Liver (tissue), 9 donors: ENCODE data around the gene ALKBH4. TPM values are rescaled to one million over a fixed set of nuclear protein-coding genes. Genes with fewer than 3 reads are reported as not detected.

Source experiments
- DNase-seq: peaks from one replicate; pipeline ENCODE4 v3.0.0-alpha.2; 2017; ENCODE audit warnings: low spot score
- H3K27ac ChIP-seq, 2 donors: one replicate each; pipeline ENCODE4 v1.7.0; 2013; ENCODE audit warnings: inconsistent platforms in 2 of 2, low read length in 2 of 2, control low read depth in 1 of 2, low read depth in 1 of 2, mild to moderate bottlenecking in 1 of 2
- H3K27me3 ChIP-seq, 4 donors: one replicate each; pipeline versions ENCODE4 v1.6.1 to v1.7.0; 2013; ENCODE audit warnings: low read length in 3 of 4, inconsistent platforms in 1 of 4, mild to moderate bottlenecking in 1 of 4, moderate library complexity in 1 of 4; ENCODE audit not compliant: control insufficient read depth in 4 of 4, insufficient read depth in 4 of 4
- H3K36me3 ChIP-seq, 4 donors: one replicate each; pipeline versions ENCODE4 v1.6.1 to v1.7.0; 2013; ENCODE audit warnings: low read length in 3 of 4, mild to moderate bottlenecking in 3 of 4, low read depth in 1 of 4, moderate library complexity in 1 of 4; ENCODE audit not compliant: control insufficient read depth in 4 of 4, insufficient read depth in 3 of 4
- H3K4me1 ChIP-seq, 4 donors: one replicate each; pipeline versions ENCODE4 v1.6.1 to v1.7.0; 2013; ENCODE audit warnings: low read length in 3 of 4, mild to moderate bottlenecking in 3 of 4, moderate library complexity in 1 of 4; ENCODE audit not compliant: control insufficient read depth in 4 of 4, insufficient read depth in 4 of 4
- H3K4me3 ChIP-seq, 3 donors: one replicate each; pipeline versions ENCODE4 v1.6.1 to v1.7.0; 2013; ENCODE audit warnings: low read length in 3 of 3, control low read depth in 1 of 3, low read depth in 1 of 3, mild to moderate bottlenecking in 1 of 3
- H3K9ac ChIP-seq, 2 donors: one replicate each; pipeline ENCODE4 v1.7.0; 2013; ENCODE audit warnings: low read length in 2 of 2, mild to moderate bottlenecking in 2 of 2, moderate library complexity in 2 of 2, control low read depth in 1 of 2, low read depth in 1 of 2
- H3K9me3 ChIP-seq, 4 donors: one replicate each; pipeline versions ENCODE4 v1.6.1 to v1.7.0; 2013; ENCODE audit warnings: low read length in 3 of 4; ENCODE audit not compliant: control insufficient read depth in 4 of 4
- CTCF ChIP-seq: fragments of 150-350 bp; IDR thresholded peaks from 2 replicates; pipeline ENCODE4 v1.5.1; 2017; ENCODE audit warnings: improper control_type of control experiment, low read depth, low read length; ENCODE audit not compliant: missing input control
- EGR1 ChIP-seq, 2 donors: IDR thresholded peaks; 2 replicates each; pipeline ENCODE4 v1.6.1; 2016 to 2018; ENCODE audit warnings: antibody characterized with exemption in 2 of 2, low read depth in 2 of 2
- FOXA1 ChIP-seq: IDR thresholded peaks from 2 replicates; pipeline ENCODE4 v1.6.1; 2016; ENCODE audit warnings: antibody characterized with exemption
- FOXA2 ChIP-seq: IDR thresholded peaks from 2 replicates; pipeline ENCODE4 v1.6.1; 2016; ENCODE audit warnings: antibody characterized with exemption
- GABPA ChIP-seq, 2 donors: IDR thresholded peaks in 1 of 2; conservative IDR thresholded peaks in 1 of 2; 2 replicates each; pipeline ENCODE4 v1.6.1; 2016; ENCODE audit warnings: antibody characterized with exemption in 2 of 2, mild to moderate bottlenecking in 1 of 2, moderate library complexity in 1 of 2
- HNF4A ChIP-seq, 2 donors: conservative IDR thresholded peaks; 2 replicates each; pipeline ENCODE4 v1.6.1; 2016; ENCODE audit warnings: antibody characterized with exemption in 2 of 2, mild to moderate bottlenecking in 2 of 2
- HNF4G ChIP-seq: IDR thresholded peaks from 2 replicates; pipeline ENCODE4 v1.6.1; 2016; ENCODE audit warnings: antibody characterized with exemption
- MAX ChIP-seq: IDR thresholded peaks from 2 replicates; pipeline ENCODE4 v1.6.1; 2016; ENCODE audit warnings: antibody characterized with exemption
- NR2F2 ChIP-seq: IDR thresholded peaks from 2 replicates; pipeline ENCODE4 v1.6.1; 2016; ENCODE audit warnings: antibody characterized with exemption
- RAD21 ChIP-seq, 2 donors: IDR thresholded peaks; 2 replicates each; pipeline ENCODE4 v1.6.1; 2016; ENCODE audit warnings: antibody characterized with exemption in 2 of 2, mild to moderate bottlenecking in 2 of 2
- REST ChIP-seq: IDR thresholded peaks from 2 replicates; pipeline ENCODE4 v1.6.1; 2016; ENCODE audit warnings: antibody characterized with exemption, mild to moderate bottlenecking
- RXRA ChIP-seq, 2 donors: IDR thresholded peaks; 2 replicates each; pipeline ENCODE4 v1.6.1; 2017 to 2018; ENCODE audit warnings: antibody characterized with exemption in 2 of 2, mild to moderate bottlenecking in 1 of 2
- SP1 ChIP-seq: IDR thresholded peaks from 2 replicates; pipeline ENCODE4 v1.6.1; 2018; ENCODE audit warnings: antibody characterized with exemption, mild to moderate bottlenecking
- TAF1 ChIP-seq: conservative IDR thresholded peaks from 2 replicates; pipeline ENCODE4 v1.6.1; 2016; ENCODE audit warnings: antibody characterized with exemption, mild to moderate bottlenecking
- YY1 ChIP-seq: IDR thresholded peaks from 2 replicates; pipeline ENCODE4 v1.6.1; 2016; ENCODE audit warnings: antibody characterized with exemption, mild to moderate bottlenecking
- ZBTB33 ChIP-seq: IDR thresholded peaks from 2 replicates; pipeline ENCODE4 v1.6.1; 2016; ENCODE audit warnings: antibody characterized with exemption
- WGBS: extraction: QIAGEN DNeasy Blood & Tissue Kit; methylation state at CpG from one replicate; pipeline ENCODE4 v1.1.7; 2013; 5-methylcytosine and 5-hydroxymethylcytosine counted together
- polyA plus RNA-seq, 2 donors: library from polyadenylated mRNA; stranded (reverse) in 1 of 2; unstranded in 1 of 2; fragments of 200-250 nt in 1 of 2; fragments of >200 nt in 1 of 2; fragmentation: Nextera tagmentation in 1 of 2; extraction: Ambion mirVana in 1 of 2; gene quantifications; one replicate each; pipeline versions ENCODE4 v1.2.1 to v1.2.3, GENCODE V29; 2013 to 2015
- total RNA-seq, 2 donors: library from RNA; depleted of rRNA; stranded (reverse); fragments of >200 nt; gene quantifications; one replicate each; pipeline ENCODE4 v1.2.3, GENCODE V29; 2014
- donor health status: healthy.
- donor health status: healthy.
- donor health status: healthy.
- donor health status: healthy.
- donor health status: healthy.

The ALKBH4 gene
- total and polyA plus RNA-seq, 4 donors = 5.7 to 8.7 (median 6.9) TPM

- TF ChIP-seq RAD21 (IDR thresholded peaks at IDR 0.05) = no peak
These were observed 30.6 kb downstream of the ALKBH4 start (continued) for GRCh38 chr7:102434039-102434486.

- Histone ChIP-seq H3K4me3 (peak within 1 kb of the TSS; percentile 47 to 80 (median 47)), H3K9ac (peak within 1 kb of the TSS in 1 of 2 donors; percentile 37), H3K4me1 (peaks cover 0 to 15% (median 13%) of the 10 kb centered on the region in 4 donors), H3K36me3 (no peaks in the 10 kb centered on the region), H3K27me3 (no peaks in the 10 kb centered on the region), H3K27ac (peak within 1 kb of the TSS; percentile 52 to 67), H3K9me3 (no peaks in the 10 kb centered on the region)
- TF ChIP-seq TAF1 (no peak), EGR1 (IDR thresholded peaks at IDR 0.05; ENCODE audit: low read depth in 2 of 2) (peak in 1 of 2 donors; percentile 23), GABPA (IDR thresholded peaks at IDR 0.05 in 1 of 2, conservative IDR thresholded peaks at IDR 0.05 in 1 of 2) (no peak), NR2F2 (peak; percentile 49), HNF4A (conservative IDR thresholded peaks at IDR 0.05) (no peak), RAD21 (IDR thresholded peaks at IDR 0.05) (no peak)
- WGBS = 3% methylated on average over 90 of the region's 90 CpGs
- DNase-seq = peak; percentile 76
These were observed 31.2 kb downstream of the ALKBH4 start, which contains the start of gene ORAI2 for GRCh38 chr7:102433219-102434038. TSS of gene ORAI2 (plus strand) at chr7:102433575. CDS start at chr7:102438957, 5,382 bp downstream.

- WGBS = 26% methylated on average over 27 of the region's 27 CpGs
- Histone ChIP-seq H3K9ac (no peak overlapping the region), H3K27me3 (no peaks in the 10 kb centered on the region), H3K27ac (peak overlapping the region; percentile 44 to 52), H3K4me1 (peaks cover 0 to 15% (median 13%) of the 10 kb centered on the region in 4 donors), H3K9me3 (no peaks in the 10 kb centered on the region), H3K36me3 (no peaks in the 10 kb centered on the region), H3K4me3 (peak overlapping the region in 2 of 3 donors; percentile 34 to 80)
- TF ChIP-seq GABPA (IDR thresholded peaks at IDR 0.05 in 1 of 2, conservative IDR thresholded peaks at IDR 0.05 in 1 of 2) (no peak), FOXA2 (no peak), SP1 (no peak), NR2F2 (no peak), RXRA (IDR thresholded peaks at IDR 0.05) (no peak), FOXA1 (no peak), YY1 (no peak), REST (no peak), HNF4A (conservative IDR thresholded peaks at IDR 0.05) (no peak), ZBTB33 (no peak), MAX (no peak), TAF1 (no peak), CTCF (no peak), HNF4G (no peak)
- DNase-seq = no peak
These were observed 32.0 kb downstream of the ALKBH4 start for GRCh38 chr7:102432442-102433218.
